CD4-positive, alpha-beta T cell (primary cell): Measurements from ENCODE around the gene FLT1. TPM values are rescaled to one million over a fixed set of nuclear protein-coding genes. Genes with fewer than 3 reads are reported as not detected.

Source experiments
- ATAC-seq: fragments of 200-7000 bp; cut with Tn5 transposase; one replicate; pipeline ENCODE4 v1.10.0; 2022; ENCODE audit warnings: mild to moderate bottlenecking; ENCODE audit not compliant: poor library complexity
- CTCF ChIA-PET: fragments of 350-600 bp; sonication (Branson Sonifier 250); formaldehyde crosslinking; loops from one replicate; lab custom pipeline; 2021; ENCODE audit warnings: antibody characterized with exemption, inconsistent platforms; lab: Charles Lee
- POLR2A ChIA-PET: fragments of 350-600 bp; sonication (Branson Sonifier 250); formaldehyde crosslinking; loops from one replicate; lab custom pipeline; 2021; ENCODE audit warnings: antibody characterized with exemption, inconsistent platforms; lab: Charles Lee
- DNase-seq, 14 experiments: peaks; one replicate each; pipeline ENCODE4 v3.0.0-alpha.2; 2013 to 2020; ENCODE audit warnings: mixed read lengths in 2 of 14
- H3K27ac ChIP-seq, 2 donors: one replicate each; pipeline versions ENCODE4 v1.5.1 to v1.7.0; 2013; ENCODE audit warnings: low read length in 2 of 2, low read depth in 1 of 2, mild to moderate bottlenecking in 1 of 2
- H3K27me3 ChIP-seq, 2 experiments: 1 replicate in 1 of 2; 2 replicates in 1 of 2; pipeline versions ENCODE4 v1.6.1 to v1.7.0; 2013; ENCODE audit warnings: low read length in 2 of 2, control low read depth in 1 of 2, mild to moderate bottlenecking in 1 of 2, moderate library complexity in 1 of 2; ENCODE audit not compliant: insufficient read depth in 2 of 2, control insufficient read depth in 1 of 2
- H3K36me3 ChIP-seq: one replicate; pipeline ENCODE4 v1.6.1; 2013; ENCODE audit warnings: low read length, control low read depth; ENCODE audit not compliant: insufficient read depth
- H3K4me1 ChIP-seq: one replicate; pipeline ENCODE4 v1.6.1; 2013; ENCODE audit warnings: low read length, control low read depth; ENCODE audit not compliant: insufficient read depth
- H3K4me3 ChIP-seq: one replicate; pipeline ENCODE4 v1.5.1; 2013; ENCODE audit warnings: mild to moderate bottlenecking, low read length, moderate library complexity
- H3K9me3 ChIP-seq, 2 experiments: 1 replicate in 1 of 2; 2 replicates in 1 of 2; pipeline versions ENCODE4 v1.6.1 to v1.7.0; 2013; ENCODE audit warnings: low read length in 2 of 2, mild to moderate bottlenecking in 2 of 2, control low read depth in 1 of 2, moderate library complexity in 1 of 2; ENCODE audit not compliant: control insufficient read depth in 1 of 2, insufficient read depth in 1 of 2
- H3K27ac Mint-ChIP-seq: one replicate; pipeline ENCODE4 v1.8.0; 2020; ENCODE audit warnings: mixed read lengths
- H3K27me3 Mint-ChIP-seq: one replicate; pipeline ENCODE4 v1.8.0; 2021; ENCODE audit warnings: mixed read lengths
- H3K36me3 Mint-ChIP-seq: one replicate; pipeline ENCODE4 v1.8.0; 2021; ENCODE audit warnings: low read depth, mixed read lengths
- H3K4me1 Mint-ChIP-seq: one replicate; pipeline ENCODE4 v1.8.0; 2021; ENCODE audit warnings: low read depth, mixed read lengths
- H3K4me3 Mint-ChIP-seq: one replicate; pipeline ENCODE4 v1.8.0; 2020; ENCODE audit warnings: mild to moderate bottlenecking, mixed read lengths
- H3K9me3 Mint-ChIP-seq: one replicate; pipeline ENCODE4 v1.8.0; 2020; ENCODE audit warnings: mixed read lengths
- intact Hi-C, 2 experiments: fragments of 100-400 bp; cut with DNase I in 1 of 2; cut with micrococcal nuclease in 1 of 2; formaldehyde crosslinking; loops; one replicate each; pipeline versions ENCODE4 v1.15.1 to v1.9.0; 2023 to 2025; cut with DNase I, micrococcal nuclease
- total RNA-seq, 174 experiments: library from RNA in 2 of 174; stranded (reverse) in 2 of 174; gene quantifications; one replicate each; pipeline ENCODE4 v1.2.3 and lab custom pipeline; 2021 to 2026
- TF ChIP-seq, protein P1 (sequence below): fragments of 200-600 bp; IDR thresholded peaks from one replicate; pipeline ENCODE4 v1.8.0; 2022; ENCODE audit warnings: antibody characterized with exemption, mild to moderate bottlenecking

The FLT1 gene
- total RNA-seq, 2 experiments from 2014 or later: 1.1 to 1.2 TPM

DNA sequence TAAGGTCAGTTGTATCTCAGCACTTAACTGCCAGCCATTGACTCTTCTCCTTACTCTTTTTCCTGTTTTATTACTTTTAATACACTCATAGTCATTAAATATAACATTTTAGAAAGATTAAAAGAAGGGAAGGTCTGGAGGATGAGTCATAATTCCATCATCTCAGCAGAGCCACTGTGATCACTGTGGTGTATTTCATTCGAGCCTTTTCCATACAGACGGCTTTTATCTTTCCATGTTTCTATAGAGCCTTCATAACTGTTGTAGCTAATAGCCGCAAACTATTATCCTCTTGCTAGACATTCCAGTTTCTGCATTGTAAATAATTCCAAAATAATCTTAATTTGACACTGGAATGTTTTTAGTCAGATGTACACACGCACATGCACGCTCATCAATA lies 4.7 kb upstream of the FLT1 start:
- ATAC-seq (no peak), DNase-seq (no peak)
- TF ChIP-seq, protein P1, sequence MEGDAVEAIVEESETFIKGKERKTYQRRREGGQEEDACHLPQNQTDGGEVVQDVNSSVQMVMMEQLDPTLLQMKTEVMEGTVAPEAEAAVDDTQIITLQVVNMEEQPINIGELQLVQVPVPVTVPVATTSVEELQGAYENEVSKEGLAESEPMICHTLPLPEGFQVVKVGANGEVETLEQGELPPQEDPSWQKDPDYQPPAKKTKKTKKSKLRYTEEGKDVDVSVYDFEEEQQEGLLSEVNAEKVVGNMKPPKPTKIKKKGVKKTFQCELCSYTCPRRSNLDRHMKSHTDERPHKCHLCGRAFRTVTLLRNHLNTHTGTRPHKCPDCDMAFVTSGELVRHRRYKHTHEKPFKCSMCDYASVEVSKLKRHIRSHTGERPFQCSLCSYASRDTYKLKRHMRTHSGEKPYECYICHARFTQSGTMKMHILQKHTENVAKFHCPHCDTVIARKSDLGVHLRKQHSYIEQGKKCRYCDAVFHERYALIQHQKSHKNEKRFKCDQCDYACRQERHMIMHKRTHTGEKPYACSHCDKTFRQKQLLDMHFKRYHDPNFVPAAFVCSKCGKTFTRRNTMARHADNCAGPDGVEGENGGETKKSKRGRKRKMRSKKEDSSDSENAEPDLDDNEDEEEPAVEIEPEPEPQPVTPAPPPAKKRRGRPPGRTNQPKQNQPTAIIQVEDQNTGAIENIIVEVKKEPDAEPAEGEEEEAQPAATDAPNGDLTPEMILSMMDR: no peak
- ChIA-PET CTCF (no interaction called here), POLR2A (no interaction called here)
- Mint-ChIP-seq H3K36me3 (no peaks in the 10 kb centered on the region), H3K27me3 (peaks cover 26% of the 10 kb centered on the region), H3K4me3 (no peak overlapping the region), H3K9me3 (no peaks in the 10 kb centered on the region), H3K27ac (no peak overlapping the region), H3K4me1 (peaks cover 24% of the 10 kb centered on the region)
- intact Hi-C loops: no loop called here
- Histone ChIP-seq H3K36me3 (no peaks in the 10 kb centered on the region), H3K4me3 (no peak overlapping the region), H3K4me1 (peaks cover 7% of the 10 kb centered on the region), H3K9me3 (peaks cover 0 to 4% of the 10 kb centered on the region in 2 experiments), H3K27ac (no peak overlapping the region), H3K27me3 (peaks cover 11 to 21% of the 10 kb centered on the region in 2 experiments)

DNA sequence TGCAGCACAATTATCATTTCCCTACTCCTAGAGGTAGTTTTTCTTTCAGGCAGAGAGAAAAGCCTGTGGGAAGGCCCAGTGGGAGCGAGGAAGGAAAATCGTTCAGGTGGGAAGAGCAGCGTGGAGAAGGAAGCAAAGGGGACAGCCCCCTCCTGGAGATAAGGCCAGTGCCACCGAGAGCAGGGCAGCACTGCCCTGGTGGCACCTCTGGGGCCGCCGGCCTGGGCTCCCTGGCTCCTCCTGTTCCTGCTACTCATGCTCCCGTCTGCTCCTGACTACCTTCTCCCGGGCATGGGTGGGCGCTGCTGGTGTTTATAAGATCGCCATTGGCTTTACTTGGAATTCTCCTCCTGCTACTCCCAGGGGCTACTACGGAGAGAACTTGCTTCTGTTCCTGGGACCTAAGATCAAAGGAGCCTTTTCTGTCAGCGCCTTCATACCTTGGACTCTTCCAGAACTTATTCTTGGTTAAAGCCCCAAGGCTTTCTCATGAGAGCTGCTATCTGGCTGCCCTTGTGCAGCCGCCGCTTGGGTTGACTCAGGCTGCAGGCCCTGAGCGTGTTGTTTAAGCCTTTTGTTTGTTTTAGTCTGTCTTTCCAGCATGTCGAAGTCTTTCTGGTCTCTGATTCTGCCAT lies 3.7 kb upstream of the FLT1 start:
- intact Hi-C loops: no loop called here
- peaks cover 17% of the 10 kb centered on the region for H3K4me1 ChIP-seq
- H3K27ac ChIP-seq: no peak overlapping the region
- peaks cover 17 to 31% of the 10 kb centered on the region in 2 experiments for H3K27me3 ChIP-seq
- Mint-ChIP-seq H3K4me1 (peaks cover 24% of the 10 kb centered on the region), H3K27ac (no peak overlapping the region), H3K9me3 (no peaks in the 10 kb centered on the region), H3K4me3 (no peak overlapping the region), H3K36me3 (no peaks in the 10 kb centered on the region), H3K27me3 (peaks cover 27% of the 10 kb centered on the region)
- ATAC-seq: no peak
- CTCF ChIA-PET: no interaction called here
- no peak for DNase-seq
- peaks cover 0 to 9% of the 10 kb centered on the region in 2 experiments for H3K9me3 ChIP-seq
- H3K36me3 ChIP-seq: no peaks in the 10 kb centered on the region
- no peak overlapping the region for H3K4me3 ChIP-seq
- POLR2A ChIA-PET: no interaction called here
- TF ChIP-seq, protein P1: no peak

DNA sequence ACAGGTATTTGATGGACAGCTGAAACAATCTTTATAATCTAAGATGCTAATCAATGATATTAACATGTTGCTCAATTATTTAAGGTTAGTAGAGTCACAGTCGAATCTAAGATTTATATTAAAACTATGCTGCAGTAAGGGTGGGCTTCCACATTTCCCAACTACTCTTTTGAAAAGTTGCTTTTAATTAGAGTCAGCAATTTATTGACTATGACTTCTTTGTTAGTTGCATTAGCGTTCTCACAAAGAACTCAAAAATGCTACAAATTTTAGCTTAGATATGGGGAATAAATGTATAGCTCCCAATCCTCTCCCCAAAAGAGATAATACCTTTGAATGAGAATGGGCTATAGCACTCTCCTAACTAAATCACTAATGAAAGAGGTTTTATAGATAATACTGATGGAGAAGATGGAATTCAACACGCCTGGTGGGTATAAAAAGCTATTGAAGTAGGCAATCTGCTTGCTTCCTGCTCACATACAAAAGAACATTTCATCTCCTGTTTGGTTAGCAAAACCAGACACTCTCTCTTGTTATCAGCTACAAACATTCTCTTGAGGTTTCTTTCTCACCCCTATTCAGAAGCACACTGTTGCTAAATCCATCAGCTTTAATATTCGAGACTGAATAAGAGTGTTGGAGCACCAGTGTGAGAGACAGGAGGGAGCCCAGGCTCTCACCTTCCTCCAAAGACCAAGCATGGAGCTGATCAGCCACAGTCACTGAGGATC lies 2.4 kb upstream of the FLT1 start:
- DNase-seq (no peak), ATAC-seq (no peak)
- Mint-ChIP-seq H3K27me3 (peaks cover 40% of the 10 kb centered on the region), H3K9me3 (no peaks in the 10 kb centered on the region), H3K27ac (no peak overlapping the region), H3K4me3 (peak overlapping the region; percentile 78), H3K36me3 (no peaks in the 10 kb centered on the region), H3K4me1 (peaks cover 36% of the 10 kb centered on the region)
- ChIA-PET CTCF (interaction anchor here (0.6 kb wide), 1 partner anchor 254 kb away, joined by 4 read pairs; no protein-coding TSS in a partner anchor), POLR2A (no interaction called here)
- H3K27me3 ChIP-seq: peaks cover 26 to 41% of the 10 kb centered on the region in 2 experiments
- peaks cover 0 to 9% of the 10 kb centered on the region in 2 experiments for H3K9me3 ChIP-seq
- H3K4me1 ChIP-seq: peaks cover 20% of the 10 kb centered on the region
- TF ChIP-seq, protein P1: no peak
- no peaks in the 10 kb centered on the region for H3K36me3 ChIP-seq
- no peak overlapping the region for H3K4me3 ChIP-seq
- intact Hi-C loops: no loop called here
- H3K27ac ChIP-seq: no peak overlapping the region
